GM19372 (cell line): Measurements from ENCODE around the gene SLC4A1.

Experiments
- ATAC-seq: cut with Tn5 transposase; IDR thresholded peaks from one replicate; pipeline ENCODE4 v1.9.1; 2021; ENCODE audit warnings: mild to moderate bottlenecking, low read depth, moderate library complexity; ENCODE audit not compliant: unreplicated experiment

The SLC4A1 gene

DNA sequence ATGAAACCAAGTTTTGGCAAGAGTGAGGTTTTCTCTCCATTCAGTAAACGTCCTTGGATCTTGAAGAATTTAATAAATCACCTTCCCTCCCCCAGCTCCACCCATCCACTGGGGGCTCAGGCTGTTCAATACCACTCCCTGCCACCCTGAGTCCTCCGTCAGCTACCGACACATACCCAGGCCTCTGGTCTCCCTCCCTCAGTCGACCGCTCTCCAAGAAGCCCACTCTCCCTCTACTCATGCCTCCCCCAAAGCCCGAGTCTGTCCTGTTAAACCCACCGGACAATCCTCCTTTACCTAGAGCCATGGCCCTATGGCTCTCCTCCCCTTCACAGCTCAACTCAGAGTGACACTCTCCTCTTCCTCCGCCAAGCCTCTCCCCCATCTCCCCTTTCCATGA is 19.7 kb upstream of the SLC4A1 start:
- no peak for ATAC-seq

DNA sequence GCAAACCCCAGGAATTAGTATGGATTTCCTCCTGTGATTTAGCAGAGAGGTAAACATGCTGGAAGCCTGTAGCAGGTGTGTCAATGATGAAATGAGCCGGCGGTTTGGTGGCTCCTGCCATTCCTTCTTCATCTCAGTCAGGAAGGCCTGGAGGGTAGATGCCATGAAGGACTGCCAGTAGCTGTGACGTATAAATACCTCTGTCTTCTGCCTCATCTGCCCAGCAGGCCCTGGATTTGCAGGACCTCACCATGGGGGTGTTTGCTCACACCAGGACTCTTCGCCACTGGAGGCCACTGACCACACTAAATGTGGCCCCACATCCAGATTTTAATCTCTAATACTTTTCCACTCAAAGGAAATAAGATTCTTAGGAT is 16.1 kb upstream of the SLC4A1 start:
- ATAC-seq, result no peak

DNA sequence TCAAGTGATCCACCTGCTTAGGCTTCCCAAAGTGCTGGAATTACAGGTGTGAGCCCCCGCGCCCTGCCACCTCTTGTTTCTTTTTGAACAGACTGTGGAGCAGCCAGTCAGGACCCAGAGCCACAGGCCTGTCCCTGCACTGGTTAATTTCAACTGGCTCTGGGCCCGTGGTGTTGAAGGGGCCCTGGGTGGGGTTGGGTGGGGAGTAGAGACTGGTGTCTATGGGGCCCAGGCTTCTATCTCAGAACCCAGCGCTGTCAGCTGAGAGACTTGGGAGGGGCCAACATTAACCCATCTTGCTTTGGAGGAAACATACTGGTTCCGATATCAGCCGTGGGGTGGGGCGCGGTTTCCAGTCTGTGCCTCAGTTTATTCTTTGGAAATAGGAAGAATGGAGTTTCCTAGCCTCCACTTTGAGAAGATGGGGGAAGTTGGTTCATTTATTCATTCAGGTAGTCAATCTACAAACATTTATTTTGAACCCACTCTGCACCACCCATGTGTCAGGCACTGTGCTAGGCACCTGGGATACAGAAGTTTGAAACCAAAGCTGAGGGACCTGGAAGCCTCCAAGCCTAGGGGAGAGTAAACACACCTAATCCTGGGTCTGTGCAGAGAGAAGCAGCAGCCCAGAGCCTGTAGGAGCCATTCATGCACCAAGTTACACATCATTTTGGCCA is 15.5 kb upstream of the SLC4A1 start:
- no peak for ATAC-seq

DNA sequence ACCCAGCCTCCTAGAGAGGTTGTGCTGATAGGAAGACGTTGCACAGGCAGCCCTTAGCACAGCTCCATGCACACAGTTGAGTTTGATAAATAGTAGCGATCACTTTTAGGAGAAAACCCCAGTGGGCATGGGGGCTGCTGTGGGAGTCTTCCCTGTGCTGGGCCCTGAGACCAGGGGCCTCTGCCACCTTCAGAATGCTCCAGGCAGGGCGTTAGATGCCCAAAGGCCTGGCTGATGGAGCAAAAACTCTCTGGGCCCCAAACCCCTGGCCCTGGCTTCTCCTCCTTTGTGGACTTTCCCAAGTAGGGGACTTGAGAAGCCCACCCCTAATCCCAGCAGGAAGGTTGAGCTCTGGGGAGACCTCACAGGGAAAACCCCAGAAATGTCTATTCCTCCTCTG is 14.3 kb upstream of the SLC4A1 start:
- no peak for ATAC-seq

DNA sequence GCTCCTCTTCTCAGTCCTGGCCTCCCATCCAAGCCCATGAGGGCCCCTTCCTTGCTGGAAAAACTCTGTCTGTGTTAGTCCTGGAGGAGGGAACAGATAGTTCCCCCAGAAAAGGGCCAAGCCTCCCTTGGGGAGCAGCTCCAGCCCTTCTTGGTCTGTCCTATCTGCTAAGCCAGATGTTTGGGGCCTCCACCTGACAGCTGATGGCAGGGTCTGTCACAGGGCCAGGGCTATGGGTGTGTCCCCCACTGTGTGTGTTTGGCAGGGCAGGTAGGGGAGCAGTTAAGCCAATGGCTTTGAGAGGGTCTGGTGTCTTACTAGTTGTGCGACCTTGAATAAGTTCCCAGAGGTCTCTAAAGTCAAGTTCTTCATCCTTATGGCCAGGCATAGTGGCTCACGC is 13.6 kb upstream of the SLC4A1 start:
- ATAC-seq, result no peak

DNA sequence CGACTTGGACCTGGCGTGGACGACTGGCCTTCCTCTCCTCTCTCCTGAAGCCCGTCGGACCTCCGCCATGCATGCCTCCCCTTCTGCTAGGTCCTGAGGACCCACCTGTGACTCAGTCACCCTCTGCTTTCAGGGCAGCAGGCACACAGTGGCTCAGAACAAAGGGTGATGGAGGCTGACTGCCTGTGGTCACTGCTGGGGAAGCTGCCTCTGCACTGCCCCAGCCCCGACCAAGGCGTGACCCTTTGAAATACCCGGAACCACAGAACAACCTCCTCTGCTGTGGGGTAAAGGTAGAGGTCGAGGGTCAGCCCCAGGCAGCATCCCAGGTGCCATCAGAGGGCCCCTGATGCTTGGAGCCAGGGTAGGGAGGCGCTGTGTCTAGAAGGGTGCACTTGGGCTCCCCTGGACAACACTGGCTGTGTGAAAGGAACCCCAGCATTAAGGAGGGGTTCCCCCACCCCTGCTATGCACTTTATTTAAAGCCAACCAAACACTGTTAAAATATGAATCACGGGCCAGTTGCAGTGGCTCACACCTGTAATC is 12.5 kb upstream of the SLC4A1 start:
- no peak for ATAC-seq

- ATAC-seq, result peak; percentile 65
Observed at GRCh38 chr17:44279666-44280391, 11.9 kb upstream of the SLC4A1 start.

DNA sequence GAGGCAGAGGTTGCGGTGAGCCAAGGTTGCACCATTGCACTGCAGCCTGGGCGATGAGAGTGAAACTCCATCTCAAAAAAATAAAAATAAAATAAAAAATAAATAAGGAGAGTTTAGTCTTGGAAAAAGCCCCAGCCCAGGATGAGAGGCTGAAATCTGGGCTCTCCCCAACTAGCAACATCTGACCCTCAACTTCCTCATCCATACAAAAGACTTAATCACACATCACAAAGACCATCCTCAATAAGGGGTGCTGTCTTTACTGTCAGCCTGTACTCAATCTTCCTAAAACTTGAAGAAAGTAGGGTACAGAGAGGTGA is 11.4 kb upstream of the SLC4A1 start:
- no peak for ATAC-seq

DNA sequence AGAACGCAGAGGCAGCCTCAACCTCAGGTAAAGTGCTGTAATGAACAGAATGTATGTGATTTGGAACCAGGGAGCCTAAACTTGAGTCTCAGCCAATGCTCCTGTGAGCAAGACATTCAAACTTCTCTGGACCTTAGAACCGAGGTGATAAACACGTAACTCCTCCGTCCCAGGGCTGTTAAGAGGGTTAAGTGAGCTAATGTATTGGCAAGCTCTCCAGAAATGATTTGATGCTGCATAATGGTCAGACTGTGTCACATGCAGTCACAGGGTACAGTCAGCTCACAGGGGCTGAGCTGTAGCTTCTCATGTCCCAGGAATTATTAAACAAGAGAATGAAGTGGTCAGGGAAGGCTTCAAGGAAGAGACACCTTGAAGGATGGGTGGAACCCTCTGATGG is 10.0 kb upstream of the SLC4A1 start:
- ATAC-seq, result no peak

GRCh38 chr17:44273607-44274006 is 5.7 kb upstream of the SLC4A1 start:
- no peak for ATAC-seq

- no peak for ATAC-seq
Observed at GRCh38 chr17:44272954-44273353, 5.0 kb upstream of the SLC4A1 start.

DNA sequence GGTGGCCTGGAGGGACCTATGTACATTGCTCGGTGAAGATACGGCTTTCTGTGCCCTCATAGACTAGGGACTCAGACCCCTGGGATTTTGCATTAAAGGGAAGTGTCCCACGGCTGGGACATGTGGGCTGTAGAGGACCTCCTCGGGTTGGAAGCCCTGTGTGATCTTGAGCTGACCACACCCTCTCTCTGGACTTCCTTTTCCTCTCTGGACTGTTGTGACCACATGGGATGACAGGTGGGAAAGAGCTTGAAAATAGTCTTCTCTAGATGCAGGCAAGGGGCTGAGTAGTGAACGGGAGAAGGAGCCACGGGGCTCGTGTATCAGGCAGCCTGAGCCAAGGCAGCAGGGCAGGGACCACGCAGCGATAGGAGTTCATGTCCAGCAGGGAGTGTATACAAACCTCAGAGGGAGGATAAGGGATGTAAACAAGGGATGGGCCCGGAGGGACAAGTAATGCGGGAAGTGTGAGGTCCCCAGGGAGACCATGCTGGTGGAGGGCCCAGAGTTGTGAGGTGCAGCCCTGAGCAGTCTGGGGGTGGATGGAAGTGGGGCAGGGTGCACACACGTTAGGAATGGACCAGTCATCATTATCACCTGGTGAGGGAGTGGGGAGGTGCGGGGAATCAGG is 4.5 kb upstream of the SLC4A1 start:
- no peak for ATAC-seq

DNA sequence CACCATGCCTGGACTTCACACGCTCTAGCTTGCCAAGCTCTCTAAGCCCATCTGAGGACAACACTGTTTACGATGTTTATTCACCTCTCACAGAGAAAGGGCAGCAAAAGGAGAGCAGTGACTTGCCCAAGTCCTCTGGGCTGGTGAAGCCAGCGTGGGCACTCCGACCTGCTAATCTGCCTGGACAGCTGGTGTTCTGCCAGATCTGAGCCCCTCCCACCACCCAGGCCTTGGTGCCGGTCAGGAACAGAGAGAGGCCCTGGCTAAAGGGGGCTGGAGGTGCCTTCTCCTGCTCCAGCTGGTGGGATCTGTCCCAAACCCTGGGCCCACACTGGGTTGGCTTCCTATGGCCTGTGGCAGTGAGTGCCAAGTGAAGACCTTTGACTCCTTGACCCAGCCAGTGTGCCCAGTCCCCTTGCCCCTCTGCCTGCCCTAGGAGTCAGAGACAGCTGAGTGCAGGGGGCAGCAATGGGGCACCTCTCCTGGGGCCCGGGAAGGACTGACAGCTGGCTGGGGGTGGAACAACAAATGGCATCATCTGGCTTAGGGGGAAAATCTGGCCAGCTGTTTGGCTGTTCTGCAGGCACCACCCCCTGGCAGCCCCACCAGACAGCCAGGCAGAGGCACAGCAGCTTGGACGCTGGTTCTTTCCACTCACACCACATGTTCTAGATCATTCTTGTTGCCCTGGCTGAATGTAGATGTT is 1.8 kb upstream of the SLC4A1 start:
- no peak for ATAC-seq

DNA sequence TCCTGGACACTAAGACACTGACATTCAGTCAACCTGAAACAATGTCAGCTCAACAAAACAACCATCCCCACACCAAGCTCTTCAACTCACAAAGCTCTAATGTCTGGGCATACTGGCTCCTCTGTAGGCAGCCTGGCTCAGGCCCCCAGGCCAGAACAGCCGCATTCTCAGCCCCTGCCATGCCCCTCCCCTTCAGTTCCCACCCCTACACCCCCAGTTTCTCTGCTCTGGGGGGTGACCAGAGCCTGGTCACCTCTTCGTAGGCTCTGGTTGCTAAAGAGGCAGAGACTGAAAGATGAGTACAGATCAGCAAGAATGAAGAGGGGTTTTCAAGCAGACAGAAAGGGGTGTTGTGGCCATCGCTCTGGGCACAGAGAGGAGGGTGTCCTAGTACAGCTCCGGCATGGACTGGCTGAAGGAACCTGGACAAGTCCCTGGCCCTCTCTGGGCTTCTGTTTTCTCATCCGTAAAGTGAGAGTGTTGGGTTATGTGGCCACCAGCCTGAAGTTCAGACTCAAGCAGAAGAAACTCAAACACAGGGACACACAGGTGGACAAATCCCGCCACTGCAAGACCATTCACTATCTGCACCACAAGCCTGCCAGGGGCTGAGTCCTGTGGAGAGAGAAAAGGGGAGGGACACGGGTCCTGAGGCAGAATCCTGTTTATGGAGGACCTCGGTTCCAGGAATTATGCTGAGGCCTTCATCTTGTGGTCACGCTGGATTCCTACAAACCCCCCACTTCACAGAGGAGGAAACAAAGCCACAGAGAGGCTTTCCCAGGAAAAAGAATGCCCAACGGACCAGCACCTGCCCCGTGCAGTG is 987 bp upstream of the SLC4A1 start:
- no peak for ATAC-seq

- no peak for ATAC-seq
Observed at GRCh38 chr17:44267165-44267455, 825 bp downstream of the SLC4A1 start.

DNA sequence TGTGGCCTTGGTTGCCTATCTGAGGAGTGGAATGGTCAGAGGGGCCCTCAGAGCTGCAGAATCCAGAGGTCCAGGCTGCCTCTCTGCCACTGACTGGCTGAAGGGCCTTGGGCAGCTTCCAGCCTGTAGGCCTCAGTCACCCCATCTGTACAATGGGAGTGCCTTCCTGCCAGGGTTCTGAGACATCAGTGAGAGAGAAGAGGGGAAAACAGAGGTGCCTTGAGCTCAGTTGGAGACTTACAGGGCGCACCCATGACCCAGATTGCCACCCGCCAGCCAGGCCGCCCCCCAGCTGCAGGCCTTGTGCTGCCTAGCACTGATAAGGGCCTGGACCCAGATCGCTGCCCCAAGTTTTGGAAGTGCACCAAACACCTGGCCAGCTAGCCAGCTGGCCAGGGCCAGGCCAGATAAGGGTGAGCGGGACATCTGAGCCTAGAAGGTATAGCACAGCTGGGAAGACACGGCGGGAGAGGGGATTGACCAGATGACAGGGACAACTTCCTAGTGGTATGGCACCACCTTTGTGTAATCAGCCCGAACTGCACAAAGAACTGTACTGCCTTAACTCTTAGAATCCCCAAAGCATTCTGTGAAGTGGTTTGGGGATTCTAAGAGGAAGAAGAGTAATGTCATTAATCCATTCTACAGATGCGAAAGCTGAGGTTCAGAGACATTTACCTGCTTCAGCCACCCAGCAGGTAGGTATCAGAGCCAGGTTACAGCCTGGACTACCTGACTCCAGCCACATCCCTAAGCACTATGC is 1.4 kb downstream of the SLC4A1 start:
- no peak for ATAC-seq

DNA sequence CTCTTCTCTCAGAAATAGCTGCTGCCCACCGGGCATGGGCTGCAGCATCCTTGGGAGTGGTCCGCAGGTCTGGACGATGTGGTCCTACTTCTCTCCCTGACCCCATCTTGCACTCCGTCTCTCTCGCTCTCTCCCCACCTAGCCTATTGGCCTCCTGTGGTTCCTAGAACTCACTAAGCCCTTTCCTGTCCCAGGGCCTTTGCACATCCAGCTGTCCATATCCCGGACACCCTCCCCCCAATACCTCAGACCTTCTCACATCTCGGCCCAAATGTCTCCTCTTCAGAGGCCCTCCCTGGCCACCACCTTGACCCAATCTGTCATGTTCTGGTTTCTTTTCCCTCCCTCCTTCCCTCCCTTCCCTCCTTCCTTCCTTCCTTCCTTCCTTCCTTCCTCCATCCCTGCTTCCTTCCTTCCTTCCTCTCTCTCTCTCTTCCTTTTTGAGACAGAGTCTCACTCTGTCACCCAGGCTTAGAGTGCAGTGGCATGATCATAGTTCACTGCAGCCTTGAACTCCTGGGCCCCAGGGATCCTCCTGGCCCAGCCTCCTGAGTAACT is 4.5 kb downstream of the SLC4A1 start:
- no peak for ATAC-seq

- ATAC-seq, result no peak
Observed at GRCh38 chr17:44262654-44263225, 5.2 kb downstream of the SLC4A1 start.

DNA sequence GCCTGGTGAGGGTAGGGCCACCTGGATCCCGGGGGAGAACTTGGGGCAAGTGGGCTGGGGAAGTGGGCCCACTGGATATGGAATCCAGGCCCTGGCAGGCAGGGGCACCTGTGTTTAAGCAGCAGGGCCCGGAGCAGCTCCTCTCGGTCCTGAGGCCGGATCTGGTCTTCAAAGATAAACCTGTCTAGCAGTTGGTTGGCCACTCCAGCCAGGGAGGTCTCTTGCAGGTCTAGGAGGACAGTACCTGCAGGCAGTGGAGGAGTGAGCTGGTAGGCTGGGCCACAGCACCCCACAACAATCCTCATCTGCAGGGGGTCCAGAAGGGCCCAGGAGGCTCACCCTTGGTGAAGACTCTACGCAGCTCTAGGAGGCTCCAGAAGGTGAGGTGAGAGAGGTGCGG is 7.6 kb downstream of the SLC4A1 start:
- ATAC-seq, result no peak
